ENCODE results near the gene ZNF296.

DNA sequence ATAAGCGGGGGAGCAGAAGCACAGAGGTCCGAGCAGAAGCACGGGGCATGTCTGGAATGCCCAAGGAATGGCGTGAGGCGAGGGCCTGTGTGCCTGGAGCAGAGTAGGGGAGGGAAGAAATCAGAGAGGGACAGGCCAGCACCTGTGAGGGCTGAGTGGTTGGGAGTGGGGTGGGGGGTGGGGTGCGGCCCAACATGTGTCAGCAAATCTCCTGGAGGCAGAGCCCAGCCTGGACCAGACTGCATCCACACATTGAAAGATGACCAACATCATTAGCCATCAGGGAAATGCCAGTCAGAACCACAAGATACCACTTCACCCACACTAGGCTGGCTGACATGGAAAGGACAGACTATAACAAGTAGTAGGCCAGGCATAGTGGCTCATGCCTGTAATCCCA, 26.2 kb downstream of the ZNF296 start:
- TF ChIP-seq CTCF (IDR thresholded peaks at IDR 0.05): no peak
- no peak for TF ChIP-seq POLR2A (IDR thresholded peaks at IDR 0.05)
